Left renal cortex interstitium (tissue), 4 donors: ENCODE data around the gene ASCL2. TPM values are rescaled to one million over a fixed set of nuclear protein-coding genes. Genes with fewer than 3 reads are reported as not detected.
"Not testable (repeated sequence)": the region's sequence is repeated elsewhere in the genome, so short reads cannot be mapped to it uniquely, and the experiment has no call there.

Experiments used
- DNase-seq, 4 donors: peaks; one replicate each; pipeline ENCODE4 v3.0.0-alpha.2; 2013; ENCODE audit warnings: low read depth in 4 of 4, low spot score in 2 of 4, missing footprints in 1 of 4
- polyA plus RNA-seq, 4 donors: library from polyadenylated mRNA; unstranded; fragments of 120-200 nt; gene quantifications; one replicate each; pipeline ENCODE4 v1.2.1, GENCODE V29; 2013; ENCODE audit not compliant: insufficient read length in 4 of 4

The ASCL2 gene
- polyA plus RNA-seq, 4 donors: 2.1 to 4.5 (median 3.6) TPM

DNA sequence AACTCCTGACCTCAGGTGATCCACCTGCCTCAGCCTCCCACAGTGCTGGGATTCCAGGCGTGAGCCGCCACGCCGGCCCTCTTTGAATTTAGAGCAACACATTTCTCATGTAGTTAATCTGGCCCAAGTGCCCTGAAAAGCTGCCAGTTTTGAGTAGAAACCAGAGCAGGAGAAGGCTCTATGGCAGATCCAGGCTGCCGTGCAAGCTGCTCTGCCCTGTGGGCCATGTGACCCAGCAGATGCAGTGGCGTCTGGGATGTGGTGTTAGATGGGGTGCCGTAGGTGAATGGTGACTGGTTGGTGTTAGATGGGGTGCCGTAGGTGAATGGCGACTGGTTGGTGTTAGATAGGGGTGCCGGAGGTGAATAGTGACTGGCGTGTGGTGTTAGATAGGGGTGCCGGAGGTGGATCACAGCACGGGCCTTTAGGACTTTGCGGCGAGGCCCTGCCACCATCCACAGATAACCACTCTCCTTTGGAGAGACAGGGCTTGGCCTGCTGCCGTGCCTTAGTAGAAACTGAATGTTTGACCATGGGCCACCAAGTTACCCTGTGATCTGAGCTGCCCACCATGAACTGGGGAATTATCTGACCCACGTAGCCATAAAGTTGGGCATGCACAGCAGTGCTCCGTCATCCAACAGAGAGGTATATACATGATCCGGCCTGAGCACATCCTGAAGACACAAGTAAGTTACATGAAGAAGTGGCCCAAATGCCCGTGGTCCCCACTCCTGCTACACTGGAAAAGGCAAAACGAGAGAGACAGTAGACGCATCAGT lies 32.7 kb downstream of the ASCL2 start:
- no peak for DNase-seq

DNA sequence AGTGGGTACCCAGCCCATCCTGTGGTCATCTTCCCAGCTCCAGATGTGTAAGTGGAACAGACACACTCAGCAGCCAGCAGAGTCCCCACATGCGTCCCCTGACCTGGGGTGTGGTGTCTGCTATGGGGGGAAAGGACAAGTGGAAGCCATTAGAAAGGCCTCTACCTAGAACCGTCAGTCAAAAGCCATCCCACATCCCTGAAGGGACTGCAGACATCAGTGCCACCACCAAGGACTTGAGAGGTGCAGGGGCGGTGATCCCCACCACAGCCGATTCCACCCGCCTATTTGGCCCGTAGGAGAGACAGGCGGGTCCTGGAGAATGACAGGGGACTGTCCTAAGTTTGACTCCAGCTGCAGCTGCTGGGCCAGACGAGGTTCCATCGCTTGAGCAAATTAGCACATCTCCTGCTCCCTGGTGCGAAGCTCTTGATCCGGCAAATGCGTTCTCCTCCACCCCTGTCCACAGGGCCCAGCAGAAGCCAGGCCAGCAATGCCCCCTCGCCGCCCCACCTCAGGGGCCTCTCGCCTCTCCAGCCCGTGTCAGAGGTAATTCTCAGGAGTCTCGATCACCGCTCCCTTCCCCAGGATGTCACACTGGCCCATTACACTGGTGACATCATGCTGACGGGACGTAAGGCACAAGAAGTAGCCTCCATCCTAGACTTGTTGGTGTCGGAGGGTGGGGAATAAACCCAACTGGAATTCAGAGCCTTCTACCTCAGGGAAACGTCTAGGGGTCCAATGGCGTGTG lies 33.8 kb downstream of the ASCL2 start:
- not testable (repeated sequence) for DNase-seq

DNA sequence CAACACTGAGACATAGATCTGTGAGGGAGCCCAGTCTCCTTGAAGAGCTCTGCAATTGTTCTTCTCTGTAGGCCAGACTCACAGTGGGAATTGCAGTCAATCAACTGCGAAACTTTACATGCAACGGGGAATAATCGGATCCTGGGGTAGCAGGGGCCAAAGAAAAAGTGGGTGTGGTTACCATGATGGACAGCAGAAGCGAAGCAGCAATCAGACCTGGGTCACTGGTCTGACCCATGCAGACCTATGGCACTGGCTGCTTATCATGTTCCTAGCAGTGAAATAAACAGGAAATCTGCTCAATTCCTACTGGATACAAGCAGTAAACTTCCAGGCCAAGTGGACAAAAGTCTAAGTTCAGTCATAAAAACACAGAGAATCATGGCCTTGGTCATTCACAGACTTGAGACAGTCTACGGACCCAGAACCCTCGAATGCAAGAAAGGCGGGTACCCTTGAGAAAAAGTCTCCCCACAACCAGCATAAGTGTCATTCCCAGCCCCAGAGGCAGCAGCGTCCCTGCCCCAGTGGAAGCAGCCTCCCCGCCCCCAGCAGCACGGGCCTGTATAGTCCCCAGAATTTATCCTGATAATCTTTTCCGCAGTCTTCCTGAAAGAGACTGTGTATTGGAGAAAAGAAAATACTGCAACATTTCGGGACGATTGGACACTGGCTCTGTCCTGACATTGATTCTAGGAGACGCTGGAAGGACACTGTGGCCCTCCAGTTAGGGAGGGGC lies 34.6 kb downstream of the ASCL2 start:
- no peak for DNase-seq

DNA sequence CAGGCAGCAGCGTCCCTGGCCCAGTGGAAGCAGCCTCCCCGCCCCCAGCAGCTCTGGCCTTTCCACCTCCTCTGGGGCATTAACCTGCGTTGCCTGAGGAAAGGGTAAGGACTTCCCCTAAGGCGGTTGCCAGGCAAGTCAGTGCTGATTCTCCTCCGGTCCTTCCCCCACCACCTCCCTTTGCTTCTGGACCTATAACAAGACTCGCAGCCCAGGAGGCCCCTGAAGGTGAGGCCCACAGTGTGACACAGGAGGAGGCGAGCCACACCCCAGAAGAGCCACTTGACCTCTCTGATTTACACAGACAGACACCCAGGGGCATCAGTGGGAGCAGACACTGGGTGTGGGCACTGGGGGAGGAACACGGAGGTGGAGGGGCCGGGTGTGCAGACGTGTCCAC lies 35.4 kb downstream of the ASCL2 start:
- no peak for DNase-seq

DNA sequence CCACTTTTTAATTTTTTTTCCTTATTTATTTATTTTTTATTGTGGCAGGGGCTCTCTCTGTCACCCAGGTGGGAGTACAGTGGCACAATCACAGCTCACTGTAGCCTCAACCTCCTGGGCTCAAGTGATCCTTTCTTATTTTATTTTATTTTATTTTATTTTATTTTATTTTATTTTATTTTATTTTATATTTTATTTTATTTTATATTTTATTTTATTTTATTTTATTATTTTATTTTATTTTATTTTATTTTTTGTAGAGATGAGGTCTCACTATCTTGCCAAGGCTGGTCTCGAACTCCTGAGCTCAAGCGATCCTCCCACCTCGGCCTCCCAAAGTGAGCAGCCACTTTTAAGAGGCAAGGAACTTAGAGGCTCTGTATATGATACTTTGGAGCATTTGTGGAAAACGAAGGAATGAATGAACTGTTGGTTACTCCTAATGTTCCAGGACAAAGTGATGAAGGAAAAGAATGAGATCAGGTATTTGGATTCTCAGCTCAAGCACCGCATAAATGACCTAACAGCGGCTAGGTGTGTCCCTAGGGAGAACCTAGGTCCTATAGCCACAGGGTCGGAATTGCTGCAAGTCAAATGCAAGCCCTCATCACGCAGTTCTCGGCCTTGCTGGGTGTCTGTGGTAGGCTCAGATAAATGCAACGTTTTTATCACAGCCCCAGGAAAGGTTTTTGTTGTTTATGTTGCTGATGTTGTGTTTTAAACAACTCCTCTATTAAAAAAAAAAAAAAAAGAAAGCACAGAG lies 36.5 kb downstream of the ASCL2 start:
- DNase-seq: no peak

DNA sequence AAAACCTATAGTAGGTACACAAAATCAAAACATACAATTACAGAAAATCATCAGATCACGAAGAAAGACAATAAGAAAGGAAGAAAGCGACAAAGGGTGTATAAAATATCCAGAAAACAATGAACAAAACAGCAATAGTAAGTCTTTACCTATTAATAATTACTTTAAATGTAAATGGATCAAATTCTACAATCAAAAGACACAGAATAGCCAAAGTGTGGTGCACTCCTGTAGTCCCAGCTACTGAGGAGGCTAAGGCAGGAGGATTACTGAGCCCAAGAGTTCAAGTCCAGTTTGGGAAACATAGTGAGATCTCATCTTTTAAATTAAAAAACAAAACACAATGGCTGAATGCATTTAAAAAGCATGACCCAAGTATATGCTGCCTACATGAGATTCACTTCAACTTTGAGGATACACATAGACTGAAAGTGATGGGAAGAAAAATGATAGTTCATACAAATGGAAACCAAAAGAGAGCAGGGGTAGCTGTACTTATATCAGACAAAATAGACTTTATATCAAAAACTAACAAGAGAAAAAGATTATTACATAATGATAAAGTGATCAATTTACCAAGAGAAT lies 40.6 kb downstream of the ASCL2 start:
- no peak for DNase-seq

DNA sequence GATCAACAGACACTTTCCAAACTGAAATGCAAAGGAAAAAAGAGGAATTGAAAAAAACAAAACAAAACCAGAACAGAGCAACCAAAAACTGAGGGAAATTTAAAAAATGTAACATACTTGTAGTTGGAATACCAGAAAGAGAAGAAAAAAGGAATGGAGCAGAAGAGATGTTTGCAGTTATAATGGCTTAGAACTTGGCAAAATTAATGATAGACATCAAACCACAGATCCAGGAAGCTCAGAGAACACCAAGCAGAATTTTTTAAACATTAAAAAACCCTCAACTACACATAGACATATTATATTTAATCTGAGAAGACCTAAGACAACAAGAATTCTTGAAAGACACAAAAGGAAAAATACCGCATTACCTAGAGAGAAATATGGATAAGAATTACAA lies 46.1 kb downstream of the ASCL2 start:
- no peak for DNase-seq

DNA sequence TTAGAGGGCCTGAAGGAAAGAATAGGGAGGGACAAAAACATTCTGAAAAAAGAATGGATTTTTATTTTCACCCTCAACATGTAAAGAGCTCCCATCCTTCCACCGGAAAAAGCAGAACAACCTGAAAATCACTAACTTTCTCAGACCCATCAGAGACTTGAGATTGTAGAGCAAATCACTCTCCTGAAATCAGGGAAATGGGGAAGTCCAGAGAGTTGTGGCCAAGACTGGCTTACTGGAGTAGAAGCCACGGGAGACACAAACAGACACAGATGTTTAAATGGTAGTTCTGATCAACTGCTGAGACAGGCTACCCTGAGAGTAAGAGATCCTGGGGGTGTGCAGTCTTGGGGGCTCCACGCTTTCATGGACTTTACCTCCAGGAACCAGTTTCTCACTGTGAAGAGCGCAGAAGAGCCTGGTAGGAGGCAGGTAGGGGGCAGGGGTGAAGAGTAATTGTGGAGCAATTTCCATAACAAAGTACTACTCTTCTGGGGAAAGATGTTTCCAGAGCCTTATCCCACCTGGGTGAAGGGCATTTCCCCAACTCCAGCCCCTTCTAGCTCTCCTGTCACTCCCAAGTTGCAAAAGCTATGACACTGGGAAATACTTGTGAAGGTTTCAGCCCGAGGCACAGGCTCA lies 47.1 kb downstream of the ASCL2 start:
- DNase-seq: no peak

DNA sequence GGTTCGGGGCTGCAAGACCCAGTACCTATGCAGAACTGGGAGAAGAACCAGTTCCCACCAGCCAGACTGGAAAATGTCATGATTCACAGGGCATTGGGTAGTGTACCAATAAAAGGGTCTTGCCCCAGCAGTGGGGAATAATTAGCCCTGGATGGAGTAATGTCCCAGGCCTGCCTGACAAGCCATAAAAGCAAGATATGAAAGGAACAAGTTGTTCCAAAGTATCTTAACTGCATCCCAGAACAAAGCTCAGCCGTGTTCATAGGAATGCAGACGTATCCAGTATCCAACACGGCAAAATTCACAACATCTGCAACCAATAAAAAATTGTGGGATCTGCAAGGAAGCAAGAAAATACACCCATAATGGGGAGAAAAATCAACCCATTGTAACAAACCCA lies 47.9 kb downstream of the ASCL2 start:
- DNase-seq: no peak

DNA sequence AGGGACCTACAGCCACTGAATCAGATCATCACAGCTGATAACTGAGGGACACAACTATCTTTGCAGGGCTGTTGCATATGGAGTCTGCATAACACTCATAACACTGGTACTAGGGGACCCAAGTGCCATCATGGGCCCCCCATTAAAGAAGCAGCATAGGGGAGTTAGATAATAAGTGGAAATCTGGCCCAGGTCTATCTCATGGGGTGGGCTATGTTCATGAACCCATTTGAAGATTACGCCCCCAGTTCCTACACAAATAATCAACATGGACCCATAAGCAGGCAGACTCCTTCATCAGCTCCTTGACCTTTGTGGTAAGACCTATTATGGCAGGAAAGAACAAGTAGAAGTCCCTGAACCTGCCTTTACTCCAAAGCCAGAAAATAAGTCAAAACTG lies 48.8 kb downstream of the ASCL2 start:
- no peak for DNase-seq

DNA sequence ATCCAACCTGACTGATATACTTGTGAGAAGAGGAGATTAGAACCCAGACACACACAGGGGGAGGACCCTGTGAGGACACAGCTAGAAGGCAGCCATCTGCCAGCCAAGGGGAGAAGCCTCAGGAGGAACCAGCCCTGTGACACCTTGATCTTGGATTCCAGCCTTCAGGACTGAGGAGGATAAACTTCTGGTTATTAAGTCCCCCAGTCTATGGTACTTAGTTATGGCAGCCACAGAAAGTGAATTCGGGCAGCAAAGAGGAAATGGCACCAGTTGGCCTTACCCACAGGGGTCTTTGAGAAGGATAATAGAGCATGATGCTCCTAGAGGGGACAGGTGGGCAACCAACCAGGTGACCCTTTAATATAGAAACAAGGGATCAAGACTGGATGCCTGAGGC lies 49.4 kb downstream of the ASCL2 start:
- no peak for DNase-seq

DNA sequence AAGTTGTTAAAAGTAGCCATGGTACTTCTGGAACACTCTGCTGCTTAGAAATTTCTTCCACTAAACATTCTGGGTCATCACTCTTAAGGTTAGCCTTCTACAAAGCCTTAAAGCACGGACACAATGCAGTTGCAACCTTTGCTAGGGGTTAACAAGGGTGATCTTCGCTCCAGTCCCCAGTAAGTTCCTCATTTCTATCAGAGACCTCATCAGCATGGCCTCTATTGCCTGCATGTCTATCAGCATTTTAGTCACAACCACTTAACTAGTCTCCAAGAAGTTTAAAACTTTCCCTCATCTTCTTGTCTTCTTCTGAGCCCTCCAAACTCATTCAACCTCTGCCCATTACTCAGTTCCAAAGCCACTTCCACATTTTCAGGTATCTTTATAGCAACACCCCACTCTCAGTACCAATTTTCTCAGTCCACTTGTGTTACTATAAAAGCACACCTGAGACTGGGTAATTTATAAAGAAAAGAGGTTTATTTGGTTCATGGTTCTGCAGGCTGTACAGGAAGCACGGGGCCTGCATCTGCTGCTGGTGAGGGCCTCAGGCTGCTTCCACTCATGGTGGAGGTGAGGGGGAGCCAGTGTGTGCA lies 50.1 kb downstream of the ASCL2 start:
- no peak for DNase-seq

DNA sequence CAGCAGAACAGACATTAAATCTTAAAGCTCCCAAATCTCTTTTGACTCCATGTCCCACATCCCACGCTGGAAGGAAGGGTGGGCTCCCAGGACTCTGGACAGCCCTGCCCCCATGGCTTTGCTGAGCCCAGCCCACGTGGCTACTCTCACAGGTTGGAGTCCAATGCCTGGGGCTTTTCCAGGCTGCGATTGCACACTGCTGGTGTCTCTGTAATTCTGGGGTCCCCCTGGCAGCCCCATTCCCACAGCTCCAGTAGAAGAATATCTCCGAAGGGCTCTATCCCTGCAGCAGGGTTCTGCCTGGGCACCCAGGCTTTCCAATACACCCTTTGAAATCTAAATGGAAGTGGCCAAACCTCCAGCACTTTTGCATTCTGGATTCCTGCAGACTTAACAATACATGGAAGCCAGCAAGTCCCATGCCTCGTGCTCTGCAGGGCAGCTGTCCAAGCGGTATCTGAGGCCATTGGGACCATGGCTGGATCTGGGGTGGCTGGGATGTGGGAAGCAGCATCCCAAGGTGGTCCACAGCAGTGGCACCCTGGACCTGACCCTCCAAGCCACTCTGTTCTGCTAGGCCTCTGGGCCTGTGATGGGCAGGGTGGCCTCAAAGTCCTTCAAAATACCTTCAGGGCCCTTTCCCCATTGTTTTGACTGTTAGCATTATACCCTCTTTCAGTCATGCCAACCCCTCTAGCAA lies 50.9 kb downstream of the ASCL2 start:
- no peak for DNase-seq

Other genes starting within 250 kb of the ASCL2 start
- 1,000 to 10,000 TPM in 1 of 4 donors, 100 to 1,000 TPM in 3; 731 to 1,117 (median 878) TPM for gene IGF2, start 131.2 kb downstream of the ASCL2 start, polyA plus RNA-seq
- gene INS, start 109.4 kb downstream of the ASCL2 start, polyA plus RNA-seq: not detected
- gene TH, start 98.8 kb downstream of the ASCL2 start, polyA plus RNA-seq: 1 to 10 TPM in 2 of 4 donors, under 1 TPM in 2; 0.66 to 2.4 (median 1.0) TPM
- gene C11orf21, start 31.3 kb upstream of the ASCL2 start, polyA plus RNA-seq: under 1 TPM; 0.52 to 0.96 (median 0.70) TPM
- 1 to 10 TPM; 1.9 to 3.4 (median 2.1) TPM for gene TSPAN32, start 31.4 kb upstream of the ASCL2 start, polyA plus RNA-seq
- gene CD81, start 106.7 kb upstream of the ASCL2 start, polyA plus RNA-seq: 100 to 1,000 TPM; 503 to 712 (median 602) TPM
- gene TSSC4, start 130.2 kb upstream of the ASCL2 start, polyA plus RNA-seq: 10 to 100 TPM; 33.2 to 56.3 (median 43.8) TPM
- gene TRPM5, start 173.9 kb upstream of the ASCL2 start, polyA plus RNA-seq: 1 to 10 TPM; 1.7 to 5.0 (median 3.3) TPM
- 10 to 100 TPM; 10.4 to 14.8 (median 13.1) TPM for gene KCNQ1, start 174.4 kb upstream of the ASCL2 start, polyA plus RNA-seq